Measurements from ENCODE around the gene TMOD1. TPM values are rescaled to one million over a fixed set of nuclear protein-coding genes. Genes with fewer than 3 reads are reported as not detected.

The TMOD1 gene
- total RNA-seq, 1 donor from 2014 or later, result 12.9 TPM

DNA sequence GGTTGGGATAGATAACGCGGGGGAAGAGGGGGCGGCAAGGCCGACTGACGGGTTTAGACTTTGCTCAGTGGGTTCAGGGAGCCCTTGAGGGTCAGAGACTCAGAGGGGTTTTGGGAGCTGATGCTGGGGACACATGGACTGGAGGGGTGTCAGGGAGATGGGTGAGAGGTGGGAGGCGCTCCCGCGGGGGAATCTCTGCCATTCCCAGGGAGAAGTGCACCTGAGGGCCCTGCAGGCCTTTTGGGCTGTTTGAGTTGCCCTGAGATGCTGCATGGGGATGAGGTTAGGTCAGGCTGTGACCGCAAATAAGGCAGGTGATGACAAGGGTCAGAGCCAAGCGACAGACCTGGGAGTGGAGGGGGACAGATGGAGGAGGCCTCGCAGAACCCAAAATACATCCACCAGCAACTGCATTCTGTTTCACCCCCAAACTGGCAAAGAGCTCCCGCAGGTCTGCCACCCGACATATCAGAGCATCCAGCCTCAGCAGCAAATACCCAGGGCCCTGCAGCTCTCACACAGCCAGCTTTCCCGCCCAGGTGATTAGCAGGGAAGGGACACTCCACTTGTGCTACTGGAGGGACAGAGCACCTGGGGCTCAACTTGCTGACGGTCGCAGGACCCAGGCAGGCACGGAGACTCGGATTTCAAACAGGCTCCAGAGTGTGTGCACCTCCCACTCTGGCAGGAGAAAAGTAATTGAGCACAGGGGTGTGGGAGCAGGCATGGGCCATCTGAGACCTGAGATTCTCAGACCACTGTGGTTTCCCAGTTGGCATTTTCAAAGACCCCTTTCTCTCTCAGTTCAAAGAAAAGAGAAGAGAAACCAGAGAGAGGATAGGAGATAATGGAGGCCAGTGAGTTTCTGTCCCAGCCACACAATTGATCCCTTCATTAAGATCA lies 26.4 kb downstream of the TMOD1 start:
- no peaks in the 10 kb centered on the region for H3K36me3 Mint-ChIP-seq
- H3K4me3 Mint-ChIP-seq, result no peak overlapping the region
- TF ChIP-seq, protein P1, sequence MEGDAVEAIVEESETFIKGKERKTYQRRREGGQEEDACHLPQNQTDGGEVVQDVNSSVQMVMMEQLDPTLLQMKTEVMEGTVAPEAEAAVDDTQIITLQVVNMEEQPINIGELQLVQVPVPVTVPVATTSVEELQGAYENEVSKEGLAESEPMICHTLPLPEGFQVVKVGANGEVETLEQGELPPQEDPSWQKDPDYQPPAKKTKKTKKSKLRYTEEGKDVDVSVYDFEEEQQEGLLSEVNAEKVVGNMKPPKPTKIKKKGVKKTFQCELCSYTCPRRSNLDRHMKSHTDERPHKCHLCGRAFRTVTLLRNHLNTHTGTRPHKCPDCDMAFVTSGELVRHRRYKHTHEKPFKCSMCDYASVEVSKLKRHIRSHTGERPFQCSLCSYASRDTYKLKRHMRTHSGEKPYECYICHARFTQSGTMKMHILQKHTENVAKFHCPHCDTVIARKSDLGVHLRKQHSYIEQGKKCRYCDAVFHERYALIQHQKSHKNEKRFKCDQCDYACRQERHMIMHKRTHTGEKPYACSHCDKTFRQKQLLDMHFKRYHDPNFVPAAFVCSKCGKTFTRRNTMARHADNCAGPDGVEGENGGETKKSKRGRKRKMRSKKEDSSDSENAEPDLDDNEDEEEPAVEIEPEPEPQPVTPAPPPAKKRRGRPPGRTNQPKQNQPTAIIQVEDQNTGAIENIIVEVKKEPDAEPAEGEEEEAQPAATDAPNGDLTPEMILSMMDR (conservative IDR thresholded peaks at IDR 0.05), result no peak
- peaks cover 4% of the 10 kb centered on the region for H3K27me3 Mint-ChIP-seq
- no peaks in the 10 kb centered on the region for H3K9me3 Mint-ChIP-seq
- no peak for DNase-seq (ENCODE audit: extremely low spot score, unreplicated experiment)
- H3K27ac Mint-ChIP-seq, result peak overlapping the region; percentile 88
- H3K4me1 Mint-ChIP-seq (ENCODE audit: unreplicated experiment), result peaks cover 5% of the 10 kb centered on the region

DNA sequence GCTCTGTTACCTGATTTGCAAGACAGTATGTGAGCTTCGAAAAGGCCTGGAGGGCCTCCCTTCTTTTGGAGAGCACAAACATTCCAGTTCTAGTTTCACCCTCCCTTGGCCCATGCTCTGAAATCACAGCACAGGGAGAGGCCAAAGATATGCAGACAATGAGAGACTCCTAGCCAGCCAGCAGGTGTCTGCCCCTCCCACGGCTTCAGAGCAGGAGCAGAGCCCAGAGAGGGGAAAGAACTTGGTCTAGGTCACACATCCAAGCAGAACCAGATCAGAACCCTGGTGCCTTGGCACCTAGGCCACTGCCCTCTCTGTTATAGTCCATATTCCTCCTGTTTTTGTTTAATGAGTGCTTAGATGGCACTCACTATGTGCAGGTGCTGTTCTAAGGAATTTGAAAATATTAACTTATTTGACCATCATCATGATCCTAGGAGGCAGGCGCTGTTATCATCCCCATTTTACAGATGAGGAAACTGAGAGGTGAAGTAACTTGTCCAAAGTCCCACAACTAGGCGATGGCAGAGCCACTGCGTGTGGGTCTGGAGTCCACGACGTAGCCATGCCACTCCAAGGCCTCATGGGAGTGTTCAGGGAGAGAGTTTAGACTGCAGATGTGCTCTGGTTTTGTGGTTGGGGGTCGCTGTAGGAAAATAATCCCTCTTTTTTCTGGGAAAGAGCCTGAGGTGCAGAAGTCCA lies 27.2 kb downstream of the TMOD1 start:
- no peak for DNase-seq (ENCODE audit: extremely low spot score, unreplicated experiment)
- H3K9me3 Mint-ChIP-seq, result no peaks in the 10 kb centered on the region
- TF ChIP-seq, protein P1 (conservative IDR thresholded peaks at IDR 0.05), result no peak
- H3K27ac Mint-ChIP-seq, result peak overlapping the region; percentile 88
- peaks cover 4% of the 10 kb centered on the region for H3K27me3 Mint-ChIP-seq
- H3K4me3 Mint-ChIP-seq, result no peak overlapping the region
- H3K4me1 Mint-ChIP-seq (ENCODE audit: unreplicated experiment), result peaks cover 5% of the 10 kb centered on the region
- H3K36me3 Mint-ChIP-seq, result no peaks in the 10 kb centered on the region

DNA sequence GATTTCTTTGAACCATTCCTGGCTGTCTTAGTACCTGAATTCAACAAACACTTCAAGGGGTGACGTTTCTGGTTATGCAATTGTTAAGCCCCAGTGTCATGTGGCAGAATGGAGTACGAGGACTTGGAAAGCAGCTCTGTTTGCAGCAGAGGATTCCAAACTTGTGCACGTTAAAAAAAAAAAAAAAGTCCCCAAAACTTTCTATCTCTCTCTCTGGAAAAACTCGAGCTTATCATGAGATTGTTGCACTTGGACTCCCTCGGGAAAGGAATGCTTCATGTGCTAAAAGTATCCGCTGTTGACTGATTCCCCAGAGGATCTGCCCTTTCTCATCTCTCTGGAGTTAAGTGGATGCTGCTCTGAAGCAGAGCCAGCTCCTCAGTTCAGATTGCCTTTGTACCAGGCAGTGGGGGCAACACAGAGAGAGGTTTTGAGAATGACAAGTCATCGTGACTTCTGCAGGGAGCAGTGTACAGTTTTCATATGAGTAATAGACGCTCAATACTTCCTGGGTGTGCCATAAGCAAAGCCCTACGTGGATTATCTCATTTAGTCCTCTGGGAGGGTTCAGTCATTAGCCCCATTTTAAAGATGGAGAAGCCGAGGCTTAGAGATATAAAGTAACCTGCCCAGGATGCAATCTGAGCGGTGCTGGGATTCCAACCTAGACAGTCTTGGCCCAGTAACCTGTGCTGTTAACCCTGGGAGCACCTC lies 28.1 kb downstream of the TMOD1 start:
- no peak for DNase-seq (ENCODE audit: extremely low spot score, unreplicated experiment)
- Mint-ChIP-seq H3K4me3 (no peak overlapping the region), H3K27me3 (peaks cover 4% of the 10 kb centered on the region), H3K27ac (peak overlapping the region; percentile 34), H3K9me3 (no peaks in the 10 kb centered on the region), H3K4me1 (ENCODE audit: unreplicated experiment) (peaks cover 5% of the 10 kb centered on the region), H3K36me3 (no peaks in the 10 kb centered on the region)
- TF ChIP-seq, protein P1 (conservative IDR thresholded peaks at IDR 0.05), result no peak

DNA sequence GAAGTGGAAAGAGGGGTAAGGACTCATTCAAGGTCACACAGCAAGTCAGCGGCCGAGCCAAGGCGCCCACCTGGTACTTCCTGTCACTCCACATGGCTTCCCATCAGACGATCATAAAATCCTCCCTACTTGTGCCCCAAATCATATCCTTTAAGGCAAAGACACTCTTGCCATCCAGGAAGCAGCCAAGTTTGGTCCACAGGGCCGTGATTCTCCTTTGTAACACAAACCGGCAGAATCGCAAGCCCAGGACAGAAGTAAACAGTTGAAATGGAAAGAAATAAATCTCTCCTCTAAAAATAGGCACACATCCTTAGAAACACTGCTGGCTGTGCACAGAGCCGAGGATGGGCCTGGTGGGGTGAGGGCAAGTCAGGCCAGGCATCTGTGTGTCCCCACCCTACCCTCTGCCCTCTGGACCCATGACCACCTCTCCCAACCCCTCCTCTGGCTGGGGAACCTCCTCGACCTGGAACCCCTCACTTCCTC lies 30.5 kb downstream of the TMOD1 start:
- Mint-ChIP-seq H3K4me1 (ENCODE audit: unreplicated experiment) (peaks cover 5% of the 10 kb centered on the region), H3K27ac (no peak overlapping the region), H3K4me3 (no peak overlapping the region), H3K27me3 (peaks cover 8% of the 10 kb centered on the region), H3K9me3 (no peaks in the 10 kb centered on the region), H3K36me3 (no peaks in the 10 kb centered on the region)
- no peak for DNase-seq (ENCODE audit: extremely low spot score, unreplicated experiment)
- TF ChIP-seq, protein P1 (conservative IDR thresholded peaks at IDR 0.05), result no peak

DNA sequence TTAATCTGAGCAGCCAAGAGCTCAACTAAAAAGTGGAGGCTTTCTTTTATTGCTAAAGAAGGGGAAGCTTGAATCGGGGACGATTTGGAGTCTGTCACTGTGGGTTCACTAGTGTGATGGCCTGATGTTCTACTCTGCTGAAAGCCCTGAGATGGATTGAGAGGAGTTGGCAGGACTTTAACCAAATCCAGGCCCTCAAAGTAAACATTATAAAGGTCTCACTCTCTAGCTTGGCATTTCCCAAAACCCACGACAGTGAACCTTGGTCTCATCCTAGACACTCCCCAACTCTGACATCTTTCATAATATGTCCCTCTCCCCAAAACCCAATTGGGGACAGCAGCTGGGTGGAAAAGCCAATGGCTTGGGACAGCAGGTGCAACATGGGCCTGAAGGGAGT lies 32.7 kb downstream of the TMOD1 start:
- H3K9me3 Mint-ChIP-seq, result no peaks in the 10 kb centered on the region
- H3K4me1 Mint-ChIP-seq (ENCODE audit: unreplicated experiment), result no peaks in the 10 kb centered on the region
- H3K4me3 Mint-ChIP-seq, result no peak overlapping the region
- H3K36me3 Mint-ChIP-seq, result no peaks in the 10 kb centered on the region
- no peak for DNase-seq (ENCODE audit: extremely low spot score, unreplicated experiment)
- H3K27me3 Mint-ChIP-seq, result peaks cover 4% of the 10 kb centered on the region
- H3K27ac Mint-ChIP-seq, result no peak overlapping the region
- TF ChIP-seq, protein P1 (conservative IDR thresholded peaks at IDR 0.05), result no peak

Data from type B pancreatic cell (in vitro differentiated cells).